Erythroblast (primary cell): ENCODE results near the gene KCTD19.

Experiments
- GATA1 ChIP-seq: IDR thresholded peaks from 2 replicates; pipeline ENCODE4 v1.6.1; 2011; ENCODE audit warnings: low read depth, mild to moderate bottlenecking, control low read depth, low read length, moderate library complexity
- POLR2A ChIP-seq: IDR thresholded peaks from 2 replicates; pipeline ENCODE4 v1.6.1; 2011; ENCODE audit warnings: mild to moderate bottlenecking, low read length

DNA sequence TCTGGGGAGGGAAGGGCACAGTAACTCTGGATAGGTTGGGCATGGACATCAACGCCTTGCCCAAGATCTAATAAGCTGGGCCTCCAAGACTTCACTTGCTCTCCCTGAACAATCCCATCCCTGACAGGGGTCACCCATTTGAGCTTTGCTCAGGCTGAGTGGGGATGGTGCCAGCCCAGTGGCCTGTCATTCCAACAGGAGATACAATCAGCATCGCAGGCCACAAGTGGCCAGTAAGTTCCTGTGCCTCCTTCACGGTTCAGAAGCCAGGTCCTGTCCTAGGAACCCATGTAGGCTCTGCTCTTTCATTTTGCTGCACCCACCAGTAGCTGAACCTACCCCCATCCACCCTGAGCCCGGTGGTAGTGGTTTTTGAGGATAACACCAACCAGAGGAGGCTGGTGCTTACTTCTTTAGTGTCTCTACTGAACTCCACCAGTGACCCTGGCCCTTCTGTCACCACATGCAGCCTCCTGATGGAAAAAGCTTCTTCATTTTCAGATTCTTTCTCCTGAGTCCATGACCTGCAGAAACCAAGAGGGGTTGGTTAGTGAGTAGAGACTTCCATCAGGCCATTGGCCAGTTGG, 32.3 kb downstream of the KCTD19 start:
- no peak for TF ChIP-seq POLR2A
- TF ChIP-seq GATA1: no peak
